ENCODE data around the gene CTAGE4.
"Not testable (repeated sequence)": the region's sequence is repeated elsewhere in the genome, so short reads cannot be mapped to it uniquely, and the experiment has no call there.

Gene CTAGE4

GRCh38 chr7:144217200-144217599 is 33.9 kb downstream of the CTAGE4 start:
- H3K4me3 ChIP-seq (ENCODE audit: control insufficient read depth, low read depth, low read length); DNase-seq (ENCODE audit: low read depth): not testable (repeated sequence)

DNA sequence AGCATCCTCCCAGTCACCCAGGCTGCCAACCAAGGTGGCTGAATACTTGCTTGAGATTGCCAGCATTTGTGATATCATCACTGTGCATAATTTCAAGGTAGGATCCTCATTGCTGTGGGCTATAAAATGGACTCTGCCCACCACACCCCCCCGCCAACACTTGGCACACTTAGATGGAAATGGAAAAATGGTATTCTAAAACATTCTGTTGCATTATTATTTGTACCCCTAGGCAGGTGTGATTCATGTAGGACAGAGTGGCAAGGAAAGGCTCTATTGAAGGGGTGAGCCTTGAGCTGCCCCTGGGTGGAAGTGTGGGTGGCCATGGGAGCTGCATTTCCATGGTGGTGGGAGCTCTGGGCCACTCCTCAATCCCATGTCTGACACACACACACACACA is 35.3 kb downstream of the CTAGE4 start:
- H3K4me3 ChIP-seq (ENCODE audit: control insufficient read depth, low read depth, low read length); DNase-seq (ENCODE audit: low read depth): not testable (repeated sequence)

DNA sequence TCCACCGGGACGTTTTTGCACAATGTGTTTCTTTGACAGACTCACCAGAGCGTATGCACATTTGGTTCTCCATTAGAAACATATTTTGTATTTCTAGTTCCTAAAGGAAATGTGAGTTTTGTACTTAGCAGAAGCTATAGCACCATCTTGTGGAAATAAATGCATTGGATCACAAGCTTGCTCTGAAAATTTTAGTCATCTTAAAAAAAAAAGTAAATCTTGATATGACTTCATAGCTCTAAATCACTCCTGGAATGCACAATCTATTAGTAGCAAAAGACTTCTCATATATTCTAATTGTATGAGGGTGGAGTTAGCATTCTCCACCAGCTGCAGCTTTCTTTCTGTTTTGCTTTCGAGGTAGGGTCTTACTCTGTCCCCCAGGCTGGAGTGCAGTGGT is 35.9 kb downstream of the CTAGE4 start:
- DNase-seq (ENCODE audit: low read depth); H3K4me3 ChIP-seq (ENCODE audit: control insufficient read depth, low read depth, low read length): not testable (repeated sequence)

GRCh38 chr7:144220531-144220930 is 37.3 kb downstream of the CTAGE4 start:
- not testable (repeated sequence) for H3K4me3 ChIP-seq (ENCODE audit: control insufficient read depth, low read depth, low read length); DNase-seq (ENCODE audit: low read depth)

- H3K4me3 ChIP-seq (ENCODE audit: control insufficient read depth, low read depth, low read length); DNase-seq (ENCODE audit: low read depth): not testable (repeated sequence)
Observed at GRCh38 chr7:144223675-144224074, 40.4 kb downstream of the CTAGE4 start.

- H3K4me3 ChIP-seq (ENCODE audit: control insufficient read depth, low read depth, low read length); DNase-seq (ENCODE audit: low read depth): not testable (repeated sequence)
Observed at GRCh38 chr7:144226866-144227265, 43.6 kb downstream of the CTAGE4 start.

GRCh38 chr7:144228810-144229209 is 45.5 kb downstream of the CTAGE4 start:
- not testable (repeated sequence) for H3K4me3 ChIP-seq (ENCODE audit: control insufficient read depth, low read depth, low read length)

DNA sequence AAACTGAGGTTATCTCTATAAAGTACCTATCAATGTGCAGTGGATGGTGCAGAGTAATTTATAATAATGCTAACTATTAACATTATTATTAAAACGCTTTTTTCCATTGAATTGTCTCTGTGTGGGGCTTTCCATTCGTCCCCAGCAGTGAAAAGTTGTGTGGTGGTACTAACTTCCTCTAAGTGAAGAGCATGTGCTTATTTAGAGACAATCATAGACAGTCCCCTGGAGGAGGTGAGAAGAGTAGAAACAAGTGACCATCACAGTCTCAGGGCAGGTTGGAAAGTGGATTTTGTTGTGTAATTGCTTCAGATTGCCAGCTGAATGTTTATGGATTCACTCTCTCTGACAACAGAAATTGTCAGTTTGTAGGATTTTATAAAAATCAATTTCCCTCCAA is 47.8 kb downstream of the CTAGE4 start:
- not testable (repeated sequence) for H3K4me3 ChIP-seq (ENCODE audit: control insufficient read depth, low read depth, low read length); DNase-seq (ENCODE audit: low read depth)

More at GRCh38 chr7:144228810-144229209, 45.5 kb downstream of the CTAGE4 start:
- not testable (repeated sequence) for DNase-seq (ENCODE audit: low read depth)

GRCh38 chr7:144233039-144233438 is 49.8 kb downstream of the CTAGE4 start:
- H3K4me3 ChIP-seq (ENCODE audit: control insufficient read depth, low read depth, low read length); DNase-seq (ENCODE audit: low read depth): not testable (repeated sequence)

Data from fibroblast of mammary gland (primary cell).